Measurements from ENCODE around the gene SYNC.

GRCh38 chr1:32686387-32686786 lies 16.2 kb downstream of the SYNC start:
- TF ChIP-seq CTCF (conservative IDR thresholded peaks at IDR 0.05 in 1 of 2, IDR thresholded peaks at IDR 0.05 in 1 of 2; ENCODE audit: low read depth in 1 of 2, low read length in 2 of 2) (no peak), EZH2 (IDR thresholded peaks at IDR 0.05; ENCODE audit: low read length, missing control alignments) (no peak)
